ENCODE results near the gene ADAT2.
A peak's percentile ranks its signal among the peaks of the same experiment; 100 is the strongest.

ADAT2 gene

DNA sequence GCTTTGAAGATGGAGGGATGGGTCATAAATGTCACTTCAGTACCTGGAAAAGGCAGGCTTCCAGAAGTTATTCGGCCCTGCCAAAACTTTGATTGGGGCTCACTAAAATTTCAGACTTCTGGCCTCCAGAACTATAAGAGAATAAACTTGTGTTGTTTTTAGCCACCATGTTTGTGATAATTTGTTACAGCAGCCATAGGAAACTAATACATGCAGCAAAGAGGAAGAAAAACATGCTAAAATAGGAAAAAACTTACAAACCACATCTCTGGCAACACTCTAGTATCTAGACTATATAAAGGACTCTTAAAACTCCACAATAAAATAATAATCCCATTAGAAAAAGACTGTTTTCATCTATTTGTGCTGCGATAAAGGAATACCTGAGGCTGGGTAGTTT is 9.5 kb downstream of the ADAT2 start:
- FAIRE-seq, result no peak

DNA sequence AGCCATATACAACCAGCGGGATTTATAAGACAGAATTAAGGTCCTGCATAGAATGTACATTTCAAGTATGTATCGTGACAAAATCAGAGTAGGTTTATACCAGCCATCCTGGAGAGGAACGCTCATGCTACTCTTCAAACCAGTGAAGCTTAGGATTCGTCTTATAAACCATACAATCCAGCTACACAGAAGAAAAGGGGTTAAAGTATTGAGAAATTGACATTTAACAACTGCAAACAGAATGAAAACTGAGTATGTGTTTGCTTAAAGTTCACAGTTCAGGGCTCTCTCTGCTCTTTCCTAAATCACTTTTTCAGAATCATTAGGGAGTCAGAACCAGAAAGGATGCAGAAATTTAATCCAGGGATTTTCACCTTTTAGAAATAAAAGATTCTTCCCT is 17.9 kb downstream of the ADAT2 start:
- FAIRE-seq, result no peak

DNA sequence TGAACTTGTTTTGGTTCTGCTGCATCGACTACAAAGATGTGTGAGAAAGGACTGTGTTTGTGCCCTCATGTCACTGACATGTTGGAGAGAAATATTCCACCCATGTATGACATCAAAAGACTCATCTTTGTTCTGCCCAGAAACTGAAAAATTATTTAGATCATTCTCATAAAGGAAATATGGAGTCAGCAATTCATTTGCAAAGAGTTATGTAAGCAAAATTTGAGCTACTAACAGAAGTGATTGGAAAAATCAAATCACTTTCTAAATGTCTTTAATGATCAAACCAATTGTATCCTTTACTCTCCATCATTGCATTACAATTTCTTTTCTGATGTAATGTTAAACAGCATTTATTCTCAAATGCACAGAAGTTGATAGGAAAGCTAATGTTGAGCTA is 19.3 kb downstream of the ADAT2 start:
- FAIRE-seq, result no peak

DNA sequence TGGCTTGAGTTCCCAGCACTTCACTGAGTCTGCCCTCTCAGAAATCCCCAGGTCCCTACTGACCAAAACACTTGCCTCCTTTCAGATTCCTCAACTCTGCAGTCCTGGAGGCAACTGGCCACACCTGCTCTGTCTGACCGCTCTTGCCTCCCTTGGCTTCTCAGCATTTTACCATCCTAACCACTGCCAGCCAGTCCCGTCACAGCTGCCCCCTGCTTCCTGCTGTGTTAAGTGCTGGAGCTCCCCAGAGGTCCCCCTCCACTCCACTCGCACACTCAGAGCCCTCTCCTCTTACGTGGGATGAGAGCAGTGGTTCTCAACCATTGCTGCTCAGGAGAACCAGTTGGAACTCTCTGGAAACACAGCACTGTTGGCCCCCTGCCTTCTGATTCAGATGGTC is 20.5 kb downstream of the ADAT2 start:
- FAIRE-seq, result no peak

DNA sequence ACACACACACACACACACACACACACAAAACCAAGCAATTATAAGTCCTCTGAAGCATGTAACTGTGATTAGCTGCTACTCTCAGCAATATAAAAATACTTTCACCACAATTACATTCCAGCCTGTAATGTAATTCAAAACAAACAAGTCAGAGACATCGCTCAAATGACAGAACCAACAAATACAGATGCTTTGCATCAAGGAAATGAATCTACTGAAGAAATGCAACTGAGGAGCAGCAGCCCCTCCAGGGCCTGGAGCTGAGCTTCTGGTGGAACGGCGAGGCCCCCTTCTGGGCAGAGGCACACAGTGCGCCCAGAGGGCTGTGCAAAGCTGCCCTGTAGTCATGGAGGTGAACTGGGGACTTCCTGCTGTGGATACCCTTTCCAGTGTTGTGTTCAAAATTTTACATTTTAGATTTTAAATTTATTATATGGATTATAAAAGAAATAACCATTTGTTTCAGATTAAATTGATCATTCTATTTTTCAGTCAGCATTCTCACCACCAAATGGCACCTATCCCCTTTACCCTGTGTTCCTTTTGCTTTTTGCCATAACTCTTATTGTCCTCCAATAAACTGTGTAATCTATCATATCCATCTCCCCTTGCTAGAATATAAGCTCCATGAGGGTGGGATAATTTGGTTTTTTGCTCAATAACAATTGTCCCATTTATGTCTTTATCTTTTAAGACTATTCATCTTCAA is 23.2 kb downstream of the ADAT2 start:
- FAIRE-seq, result peak; percentile 45

DNA sequence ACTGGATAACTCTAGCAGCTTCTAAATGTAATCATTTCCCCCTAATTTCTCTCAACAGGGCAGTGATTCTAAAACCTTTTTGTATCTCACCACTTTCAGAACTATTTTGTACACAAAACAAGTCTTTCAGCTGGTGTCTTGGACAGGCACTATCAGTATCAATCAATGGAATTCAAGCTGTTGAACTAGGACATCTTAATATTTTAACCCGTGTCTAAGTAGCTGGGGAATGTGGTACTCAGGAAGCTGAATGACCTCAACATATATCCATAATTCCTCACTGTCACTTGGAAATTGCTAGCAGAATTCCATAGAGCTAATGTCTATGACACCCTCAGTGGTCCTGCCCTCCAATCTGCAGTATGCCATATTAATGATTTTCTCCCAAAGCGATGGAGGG is 24.5 kb downstream of the ADAT2 start:
- no peak for FAIRE-seq

DNA sequence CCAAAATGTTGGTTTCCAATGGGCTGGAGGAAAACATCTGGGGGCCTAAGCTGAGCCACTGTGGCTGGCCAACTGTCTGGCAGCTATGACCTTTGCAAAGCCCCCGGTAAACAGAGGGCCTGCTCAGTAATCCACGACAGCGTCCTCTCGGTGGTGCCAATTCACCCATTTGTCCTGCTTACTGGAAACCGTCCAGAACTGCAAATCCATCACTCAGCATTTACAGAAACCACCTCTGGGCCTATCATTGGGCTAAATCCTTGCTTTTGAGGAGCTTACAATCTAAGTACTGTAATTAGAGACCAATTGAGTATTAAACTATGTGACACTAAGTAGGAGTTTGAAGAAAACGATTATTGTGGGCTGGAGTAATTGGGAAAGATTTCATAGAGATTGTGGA is 31.0 kb downstream of the ADAT2 start:
- FAIRE-seq, result no peak

DNA sequence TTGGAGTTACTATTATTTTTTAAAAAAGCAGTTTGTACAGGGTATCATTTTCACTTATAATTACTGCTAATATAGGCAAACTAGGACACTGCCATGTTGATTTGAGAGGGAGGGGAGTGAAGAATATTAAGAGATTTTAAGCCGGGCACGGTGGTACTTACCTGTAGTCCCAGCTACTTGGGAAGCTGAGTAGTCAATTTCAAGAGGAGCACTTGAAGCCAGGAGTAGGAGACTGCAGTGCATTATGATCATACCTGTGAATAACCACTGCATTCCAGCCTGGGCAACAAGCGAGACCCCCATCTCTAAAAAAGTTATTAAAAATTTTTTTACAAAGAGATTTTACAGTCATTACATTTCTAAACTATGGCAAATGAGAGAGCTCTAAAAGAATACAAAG is 35.7 kb downstream of the ADAT2 start:
- FAIRE-seq, result no peak

DNA sequence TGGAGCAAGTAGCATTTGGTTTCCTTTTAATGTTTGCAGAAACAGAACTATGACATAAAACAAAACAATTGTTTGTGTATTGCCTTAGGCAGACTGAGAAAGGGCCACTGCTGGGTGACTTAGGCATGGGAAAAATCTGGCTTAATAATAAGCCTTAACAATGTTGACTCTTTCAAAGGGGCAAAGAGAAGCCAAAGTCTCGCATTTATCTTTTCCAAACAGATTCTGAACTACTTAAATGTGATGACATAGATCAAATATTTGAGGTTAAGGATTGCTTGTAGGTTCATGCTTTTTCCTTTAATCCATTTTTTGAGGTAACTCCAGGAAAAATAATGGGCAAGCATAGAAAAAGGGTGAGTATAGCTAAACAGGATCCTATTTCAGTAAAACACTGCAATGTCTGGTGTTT is 39.6 kb downstream of the ADAT2 start:
- FAIRE-seq, result no peak

DNA sequence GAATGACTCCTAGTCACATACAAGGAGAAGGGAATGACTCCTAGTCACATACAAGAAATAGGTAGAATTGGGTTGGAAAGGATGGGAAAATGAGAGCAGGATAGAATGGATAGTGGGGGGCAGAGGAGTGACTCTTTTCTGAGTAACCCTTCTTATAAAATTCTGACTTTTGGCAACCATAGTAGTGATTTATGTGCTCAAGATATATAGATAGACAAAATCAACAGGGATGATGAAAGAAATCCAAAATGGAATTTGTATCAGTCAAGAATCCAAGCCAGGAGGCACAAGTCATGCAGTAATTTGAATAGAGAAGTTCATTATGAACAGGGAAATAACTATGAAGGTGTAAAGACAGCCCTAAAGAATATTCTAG is 41.7 kb downstream of the ADAT2 start:
- FAIRE-seq, result no peak

DNA sequence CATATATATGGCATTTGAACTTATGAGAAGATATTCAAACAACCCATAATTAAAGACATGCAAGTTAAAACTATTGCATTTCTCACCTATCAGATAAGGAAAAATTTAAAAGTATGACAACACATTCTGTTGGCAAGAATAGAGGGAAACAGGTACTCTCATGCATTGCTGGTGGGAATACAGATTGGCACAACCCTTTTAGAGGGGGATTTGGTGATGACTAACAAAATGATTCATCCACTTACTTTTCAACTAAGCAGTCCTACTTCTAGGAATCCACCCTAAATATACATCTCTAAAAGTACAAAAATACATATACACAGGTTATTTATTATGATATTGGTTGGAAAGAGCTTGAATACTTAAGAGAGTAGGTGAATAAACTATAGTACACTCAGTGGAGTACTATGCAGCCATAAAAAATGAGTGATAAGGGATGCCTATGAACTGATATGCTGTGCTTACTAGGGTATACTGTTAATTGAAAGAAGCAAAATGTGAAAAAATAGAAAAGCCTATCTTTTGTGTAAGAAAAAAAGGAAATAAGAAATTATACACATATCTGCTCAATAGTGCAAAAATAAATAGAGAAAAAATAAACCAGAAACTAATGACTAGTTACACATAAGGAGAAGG is 42.2 kb downstream of the ADAT2 start:
- no peak for FAIRE-seq

DNA sequence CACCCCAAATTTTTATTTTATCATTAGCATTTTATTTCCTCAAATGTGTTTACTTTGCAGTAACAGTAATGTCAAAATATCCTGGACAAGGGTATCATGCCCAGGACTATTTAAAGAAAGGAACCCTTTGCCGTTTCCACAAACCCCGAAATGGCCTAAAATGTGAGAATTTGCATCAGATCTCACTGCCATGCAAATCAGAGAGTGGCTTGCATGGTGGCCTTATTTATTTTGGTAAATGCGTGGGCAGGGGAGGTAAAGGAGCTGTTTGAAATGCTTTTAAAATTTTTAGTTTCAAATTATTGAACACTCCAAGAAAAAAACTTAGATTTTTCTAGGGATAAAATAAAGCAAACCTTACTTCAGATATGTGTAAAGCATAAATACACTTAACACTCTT is 43.8 kb downstream of the ADAT2 start:
- FAIRE-seq, result no peak

DNA sequence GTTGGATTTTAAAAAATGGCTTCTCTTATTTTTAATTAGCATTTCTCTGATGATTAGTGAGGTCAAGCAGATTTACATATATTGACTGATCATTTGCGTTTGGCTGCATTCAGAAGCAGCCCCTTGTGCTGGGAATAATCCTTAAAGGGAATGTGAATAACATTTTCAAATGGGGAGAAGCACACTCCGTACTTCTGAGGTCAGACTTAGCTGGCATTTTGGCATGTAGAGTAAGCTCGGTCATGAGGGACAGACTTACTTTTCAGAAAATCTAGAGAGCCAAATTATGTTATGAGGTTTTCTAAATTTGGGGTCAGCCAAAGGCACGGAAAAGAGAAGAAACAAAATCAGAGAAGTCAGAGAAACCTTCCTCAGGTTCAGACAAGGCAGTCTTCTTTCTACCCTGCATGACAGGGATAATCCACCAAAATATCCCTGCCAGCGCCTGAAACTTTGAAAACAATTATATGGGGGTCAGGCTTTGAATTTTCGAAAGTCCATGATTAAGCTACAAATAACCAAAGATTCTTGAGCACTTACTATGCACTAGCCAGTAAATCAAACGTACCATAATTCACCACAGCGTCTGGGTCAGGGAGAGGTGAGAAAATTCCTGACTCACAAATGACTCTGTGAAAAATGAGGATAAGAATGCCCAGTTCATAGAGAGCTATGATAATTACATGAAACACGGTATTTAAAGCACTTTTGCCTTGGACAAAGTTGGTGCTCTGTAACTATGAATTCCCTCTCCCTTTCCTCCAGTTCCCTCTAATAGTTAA is 44.9 kb downstream of the ADAT2 start:
- FAIRE-seq, result no peak

DNA sequence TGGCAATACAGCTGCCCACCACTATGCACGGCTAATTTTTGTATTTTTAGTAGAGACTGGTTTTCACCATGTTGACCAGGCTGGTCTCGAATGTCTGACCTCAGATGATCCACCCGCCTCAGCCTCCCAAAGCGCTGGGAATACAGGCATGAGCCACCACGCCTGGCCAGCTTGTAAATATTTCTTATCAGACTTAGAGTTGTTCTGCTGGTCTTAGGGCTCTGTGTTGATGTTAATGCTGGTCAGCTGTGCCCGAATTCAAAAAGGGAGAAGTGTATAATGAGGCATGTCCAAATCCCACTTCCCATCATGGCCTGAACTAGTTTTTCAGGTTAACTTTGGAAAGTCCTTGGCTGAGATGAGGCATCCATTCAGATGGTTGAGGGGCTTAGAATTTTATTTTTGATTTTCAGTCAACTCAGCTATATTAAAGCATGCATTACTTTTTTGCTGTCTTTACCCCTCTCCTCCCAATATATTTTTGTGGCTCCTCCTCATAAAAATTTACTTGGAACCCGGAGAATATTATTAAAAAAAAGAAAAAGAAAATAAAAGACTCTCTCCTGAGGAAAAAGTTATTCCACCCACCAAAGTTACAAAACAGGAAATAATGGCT is 47.7 kb downstream of the ADAT2 start:
- FAIRE-seq, result no peak

DNA sequence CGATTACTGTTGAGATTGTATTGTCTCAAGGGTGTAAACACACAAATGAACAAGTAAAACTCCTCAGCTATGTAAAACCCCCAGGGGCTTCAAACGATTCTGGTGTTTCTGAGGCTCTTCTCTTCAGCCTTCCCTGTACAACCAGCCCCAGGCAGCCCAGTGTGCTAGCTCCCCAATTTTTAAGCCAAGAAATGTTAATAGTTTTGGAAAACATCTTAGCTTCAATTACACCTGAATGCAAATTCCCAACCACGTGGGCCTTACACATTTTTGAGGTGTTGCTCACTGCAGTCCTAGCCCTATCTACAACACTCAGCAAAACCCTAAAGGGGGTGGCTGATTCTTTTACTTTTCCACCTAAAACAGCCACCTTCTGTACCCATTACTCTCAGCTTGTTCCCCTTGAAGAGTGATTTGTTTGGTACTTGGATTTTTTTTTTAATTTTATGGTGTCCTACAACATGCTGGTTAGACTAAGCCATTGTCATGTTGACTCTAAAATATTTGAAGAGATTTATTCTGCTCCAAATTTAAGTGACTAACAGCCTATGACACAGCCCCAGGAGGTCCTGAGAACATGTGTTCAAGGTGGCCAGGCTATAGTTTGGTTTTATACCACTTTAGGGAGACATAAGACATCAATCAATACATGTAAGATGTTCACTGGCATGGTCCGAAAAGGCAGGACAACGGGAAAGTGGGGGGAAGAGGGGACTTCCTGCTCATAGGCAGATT is 48.7 kb downstream of the ADAT2 start:
- FAIRE-seq, result no peak

DNA sequence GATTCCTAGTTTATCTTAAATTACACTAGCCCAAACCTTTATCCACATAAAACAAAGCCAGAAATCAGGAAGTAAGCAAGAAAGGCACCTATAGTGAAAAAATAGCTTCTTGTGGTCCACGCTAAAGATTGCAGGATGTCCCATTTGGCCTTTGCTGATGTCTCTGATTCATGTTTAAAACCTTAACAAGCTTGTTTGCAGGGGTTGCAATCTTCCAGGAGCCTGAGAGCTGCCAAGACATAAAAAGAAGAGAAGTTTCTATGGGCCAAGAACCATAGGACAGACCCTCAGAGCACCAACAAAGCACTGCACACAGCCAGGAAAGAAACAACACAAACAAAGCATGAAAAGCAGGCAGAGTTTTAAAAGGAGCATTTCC is 49.4 kb downstream of the ADAT2 start:
- FAIRE-seq, result no peak

DNA sequence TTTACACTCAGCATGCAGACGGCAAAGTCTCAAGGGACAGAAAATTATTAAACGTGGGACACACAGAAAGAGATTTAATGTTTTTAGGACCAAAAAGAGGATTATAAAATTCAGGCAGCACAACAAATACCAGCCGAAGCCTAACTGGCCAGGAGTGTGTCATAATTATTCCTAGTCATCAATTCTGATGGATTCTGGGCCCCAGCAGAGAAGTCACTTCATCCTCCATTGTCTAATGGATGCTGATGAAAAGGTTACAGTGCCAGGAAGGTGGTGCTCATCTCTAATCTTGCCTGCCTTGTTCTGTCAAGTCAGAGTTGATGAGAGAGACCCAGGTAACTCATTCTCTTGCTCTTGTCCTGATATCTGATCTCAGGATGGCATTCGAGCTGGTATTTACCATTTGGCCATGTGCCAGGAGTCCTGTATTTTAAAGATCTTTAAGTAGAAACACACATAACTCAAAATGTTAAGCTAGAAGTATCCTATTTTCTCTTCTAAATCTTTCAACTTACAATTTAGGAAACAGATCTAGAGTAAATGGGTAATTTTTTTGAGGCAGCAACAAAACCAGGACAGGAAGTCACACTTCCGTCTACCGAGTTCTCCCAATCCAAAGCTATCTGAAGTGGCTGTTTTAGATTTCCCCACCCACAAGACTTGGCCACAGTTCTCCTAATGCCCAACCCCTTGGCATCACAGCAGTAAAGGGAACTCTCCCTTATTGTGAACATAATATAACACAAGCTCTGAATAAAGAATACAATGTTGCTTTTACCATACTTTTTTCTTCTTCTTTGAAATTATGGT is 50.0 kb downstream of the ADAT2 start:
- no peak for FAIRE-seq

DNA sequence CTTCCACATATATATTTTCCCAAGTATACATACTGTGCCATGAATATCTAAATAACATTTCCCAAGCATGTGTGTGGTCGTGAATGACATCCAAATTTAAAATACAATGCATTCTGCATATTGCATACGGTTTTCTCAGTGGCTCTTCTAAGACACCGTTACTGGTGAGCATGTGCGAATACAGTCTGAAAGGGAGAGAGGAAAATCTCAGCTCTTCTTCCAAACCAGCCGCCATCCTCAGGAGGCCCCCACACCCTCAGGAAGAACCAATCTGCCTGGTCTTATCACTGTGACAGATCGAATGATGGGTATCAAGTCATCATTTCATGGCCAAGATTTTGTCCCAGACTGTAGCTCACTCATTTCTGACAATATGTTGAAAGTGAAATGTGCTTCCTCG is 50.7 kb downstream of the ADAT2 start:
- FAIRE-seq, result no peak

DNA sequence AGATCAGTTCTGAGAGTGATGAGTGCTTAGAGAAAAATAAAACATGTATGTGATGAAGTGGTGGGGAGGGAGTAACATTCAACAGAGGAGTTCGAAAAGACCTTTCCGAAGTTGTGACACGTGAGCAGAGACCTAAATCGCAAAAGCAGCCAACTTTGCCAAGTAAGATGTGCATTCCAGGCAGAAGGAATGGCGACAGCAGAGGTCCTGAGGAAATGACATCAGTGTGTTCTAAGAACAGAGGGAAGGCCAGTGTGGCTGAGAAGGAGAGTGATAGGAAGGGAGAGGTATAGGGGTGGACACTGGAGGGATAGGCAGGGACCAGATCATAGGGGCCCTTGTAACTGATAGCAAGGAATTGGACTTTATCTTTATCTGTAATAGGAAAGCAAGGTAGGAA is 51.3 kb downstream of the ADAT2 start:
- FAIRE-seq, result no peak

DNA sequence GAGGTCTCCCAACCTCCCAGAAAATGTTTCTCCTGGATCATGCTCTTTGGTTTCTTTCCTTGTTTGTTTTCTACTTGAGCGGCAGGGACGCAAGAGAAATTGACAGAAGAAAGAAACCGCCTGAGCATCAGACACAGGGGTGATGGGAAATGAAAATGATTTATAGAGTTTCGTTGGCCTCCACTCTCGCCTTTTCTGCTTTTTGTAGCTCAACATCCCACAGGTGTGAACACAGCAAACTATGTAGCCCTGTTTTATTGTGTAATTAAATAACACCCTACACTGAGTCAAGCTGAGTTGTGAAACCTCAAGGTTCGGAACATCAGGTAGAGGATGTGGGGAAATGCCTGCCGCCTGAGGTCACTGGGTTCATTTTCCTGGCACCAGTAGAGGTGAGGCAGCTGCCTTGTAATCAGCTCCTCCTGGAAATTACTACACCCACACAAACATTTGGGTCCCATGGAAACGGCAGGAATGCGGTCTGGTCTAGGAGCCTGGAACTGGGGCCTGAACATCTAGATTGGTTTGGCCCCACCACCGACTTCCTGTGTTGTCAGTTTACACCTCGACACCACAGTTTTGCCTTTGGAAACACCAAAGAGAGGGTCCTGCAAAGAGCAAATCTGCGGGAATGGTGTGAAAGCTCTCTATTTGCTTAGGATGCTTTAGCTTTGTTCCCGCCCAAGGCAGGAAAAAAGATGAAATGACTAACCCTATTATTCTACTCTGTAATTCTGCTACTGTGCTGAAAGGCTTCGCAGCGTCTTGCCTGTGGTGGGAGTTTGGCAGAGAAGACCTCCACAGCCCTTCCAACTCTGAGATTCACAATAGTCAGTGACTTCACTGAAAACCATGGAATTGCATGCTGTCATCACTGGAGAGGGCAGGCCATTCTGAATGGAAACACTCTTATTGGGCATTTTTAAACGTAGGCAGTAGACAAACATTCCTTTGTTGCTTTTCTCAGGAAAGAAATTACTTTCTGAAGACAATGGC is 53.0 kb downstream of the ADAT2 start:
- no peak for FAIRE-seq
